LNCaP clone FGC (cell line): ENCODE data around the gene CENPC.
"Not testable (repeated sequence)": the region's sequence is repeated elsewhere in the genome, so short reads cannot be mapped to it uniquely, and the experiment has no call there.

ENCODE experiments used
- DNase-seq: peaks from one replicate; pipeline ENCODE4 v3.0.0-alpha.2; 2011; ENCODE audit warnings: low read depth
- H3K4me3 ChIP-seq: 2 replicates; pipeline ENCODE4 v1.5.1; 2011; ENCODE audit warnings: mild to moderate bottlenecking, low read depth, low read length, control low read depth
- TF ChIP-seq, protein P1 (sequence below): IDR thresholded peaks from 2 replicates; pipeline ENCODE4 v1.5.1; 2012; ENCODE audit warnings: mild to moderate bottlenecking; ENCODE audit not compliant: control insufficient read depth, insufficient read depth; ENCODE audit errors: extremely low read depth

Gene CENPC

DNA sequence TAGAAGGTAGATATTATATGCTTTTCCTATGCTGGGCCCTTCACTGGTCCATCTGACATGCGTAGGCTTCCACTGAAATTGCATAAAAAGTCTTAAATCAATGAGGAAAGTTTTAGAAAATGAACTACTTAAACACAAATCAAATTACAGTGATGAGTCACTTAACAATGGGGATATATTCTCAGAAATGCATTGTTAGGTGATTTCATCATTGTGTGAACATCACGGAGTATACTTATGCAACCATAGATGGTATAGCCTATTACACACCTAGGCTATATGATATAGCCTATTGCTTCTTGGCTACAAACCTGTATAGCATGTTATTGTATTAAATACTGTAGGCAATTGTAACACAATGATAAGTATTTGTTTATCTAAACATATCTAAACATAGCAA, 23.5 kb upstream of the CENPC start:
- TF ChIP-seq, protein P1, sequence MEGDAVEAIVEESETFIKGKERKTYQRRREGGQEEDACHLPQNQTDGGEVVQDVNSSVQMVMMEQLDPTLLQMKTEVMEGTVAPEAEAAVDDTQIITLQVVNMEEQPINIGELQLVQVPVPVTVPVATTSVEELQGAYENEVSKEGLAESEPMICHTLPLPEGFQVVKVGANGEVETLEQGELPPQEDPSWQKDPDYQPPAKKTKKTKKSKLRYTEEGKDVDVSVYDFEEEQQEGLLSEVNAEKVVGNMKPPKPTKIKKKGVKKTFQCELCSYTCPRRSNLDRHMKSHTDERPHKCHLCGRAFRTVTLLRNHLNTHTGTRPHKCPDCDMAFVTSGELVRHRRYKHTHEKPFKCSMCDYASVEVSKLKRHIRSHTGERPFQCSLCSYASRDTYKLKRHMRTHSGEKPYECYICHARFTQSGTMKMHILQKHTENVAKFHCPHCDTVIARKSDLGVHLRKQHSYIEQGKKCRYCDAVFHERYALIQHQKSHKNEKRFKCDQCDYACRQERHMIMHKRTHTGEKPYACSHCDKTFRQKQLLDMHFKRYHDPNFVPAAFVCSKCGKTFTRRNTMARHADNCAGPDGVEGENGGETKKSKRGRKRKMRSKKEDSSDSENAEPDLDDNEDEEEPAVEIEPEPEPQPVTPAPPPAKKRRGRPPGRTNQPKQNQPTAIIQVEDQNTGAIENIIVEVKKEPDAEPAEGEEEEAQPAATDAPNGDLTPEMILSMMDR: no peak
- no peak for DNase-seq

DNA sequence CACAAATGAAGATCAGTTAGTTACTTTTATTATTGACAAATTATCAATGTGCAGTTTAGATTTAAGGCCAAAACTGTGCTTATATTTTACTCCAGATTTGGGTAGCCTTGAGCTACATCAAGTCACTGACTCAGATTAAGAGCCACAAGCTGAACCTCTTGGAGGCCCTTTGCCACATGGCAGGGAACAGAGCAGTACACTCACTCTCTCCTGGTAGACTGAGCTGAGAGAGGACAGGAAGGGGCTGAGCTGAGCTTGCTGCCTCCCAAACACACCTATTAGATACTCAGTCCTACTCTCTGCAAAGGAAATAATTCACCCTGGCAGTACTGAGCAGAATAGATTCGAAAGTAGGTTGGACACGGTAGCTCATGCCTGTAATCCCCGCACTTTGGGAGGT, 21.0 kb upstream of the CENPC start:
- TF ChIP-seq, protein P1: no peak
- H3K4me3 ChIP-seq: no peak overlapping the region
- no peak for DNase-seq

More for the DNA sequence above, 23.5 kb upstream of the CENPC start:
- H3K4me3 ChIP-seq: no peak overlapping the region

DNA sequence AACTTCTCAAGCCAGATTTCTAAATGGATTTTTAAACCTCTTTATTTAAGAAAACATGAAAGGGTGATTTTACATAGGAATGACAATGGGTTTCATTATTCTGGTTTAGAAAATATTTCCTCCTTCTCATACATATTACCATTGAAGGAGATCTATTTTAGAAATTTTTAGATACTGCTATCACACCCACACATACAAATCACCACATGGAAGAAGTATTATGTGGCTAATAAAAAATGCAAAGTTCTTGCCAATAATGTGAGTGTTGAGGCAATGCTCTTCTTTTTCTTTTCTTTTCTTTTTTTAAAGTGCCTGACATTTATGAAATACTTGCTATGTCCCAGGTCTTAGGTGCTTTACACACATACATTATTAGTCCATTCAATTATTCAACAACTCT, 20.0 kb upstream of the CENPC start:
- TF ChIP-seq, protein P1: no peak
- H3K4me3 ChIP-seq: no peak overlapping the region
- DNase-seq: no peak

DNA sequence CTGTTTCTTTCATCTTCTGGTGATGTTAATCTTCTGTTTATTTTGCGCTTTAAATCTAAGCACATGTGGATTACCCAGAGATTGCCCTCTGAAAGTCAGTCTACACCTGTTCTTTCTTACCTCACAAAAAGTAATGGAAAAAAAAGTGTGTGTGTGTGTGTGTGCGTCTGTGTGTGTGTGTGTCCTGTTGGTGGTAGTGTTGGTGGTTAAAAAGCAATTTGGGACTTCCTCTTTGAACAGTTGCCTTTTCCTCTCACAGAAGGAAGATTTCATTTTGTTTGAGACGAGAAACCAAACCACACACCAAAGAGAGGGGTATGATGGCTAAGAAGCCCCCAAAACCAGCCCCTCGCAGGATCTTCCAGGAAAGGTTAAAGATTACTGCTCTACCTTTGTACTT, 13.2 kb upstream of the CENPC start, which contains the start of gene STAP1:
Gene STAP1, plus strand, starts transcription at position 235 of the 400 bp plus-strand sequence. Its CDS starts 83 bp downstream, at position 318.
- DNase-seq: no peak
- H3K4me3 ChIP-seq: no peak within 1 kb of the TSS
- TF ChIP-seq, protein P1: no peak

DNA sequence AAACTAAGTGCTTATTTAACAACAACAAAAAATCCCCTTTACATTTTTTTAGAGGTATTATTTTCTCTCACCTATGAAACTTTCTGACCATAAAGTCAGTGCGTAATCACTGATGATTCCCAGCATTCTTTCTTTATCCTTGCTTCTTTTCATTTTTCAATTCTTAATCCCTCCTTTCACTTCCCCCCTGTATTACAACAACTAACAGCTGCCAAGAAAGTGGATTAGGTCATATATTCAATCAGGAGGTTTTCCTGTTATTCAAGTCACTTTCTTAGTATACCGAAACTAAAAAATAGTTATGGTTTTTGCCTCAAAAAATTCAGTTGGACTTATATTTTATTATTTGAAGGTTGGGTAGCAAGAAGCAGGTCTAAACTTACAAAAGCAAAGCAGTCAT, 11.1 kb upstream of the CENPC start:
- DNase-seq: no peak
- no peak overlapping the region for H3K4me3 ChIP-seq
- TF ChIP-seq, protein P1: no peak

DNA sequence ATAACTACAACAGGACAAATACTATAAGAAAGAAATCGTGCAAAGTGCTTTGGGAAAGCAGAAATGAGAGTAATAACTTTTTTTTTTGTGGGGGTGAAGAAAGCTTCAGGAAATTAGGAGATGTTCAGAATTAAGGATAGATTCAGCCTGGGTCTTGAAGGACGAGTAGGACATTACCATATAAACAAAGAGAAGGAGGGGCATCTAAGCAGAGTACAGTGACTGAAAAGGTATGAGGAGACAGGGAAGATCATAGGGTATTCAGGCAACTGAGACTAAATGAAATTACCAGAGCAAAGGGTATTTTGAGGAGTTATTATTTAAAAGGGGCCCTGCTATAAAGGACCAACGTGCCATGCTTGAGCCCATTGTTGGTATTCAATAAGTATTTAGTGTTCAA, 10.1 kb upstream of the CENPC start:
- H3K4me3 ChIP-seq: no peak overlapping the region
- no peak for DNase-seq
- TF ChIP-seq, protein P1: no peak

DNA sequence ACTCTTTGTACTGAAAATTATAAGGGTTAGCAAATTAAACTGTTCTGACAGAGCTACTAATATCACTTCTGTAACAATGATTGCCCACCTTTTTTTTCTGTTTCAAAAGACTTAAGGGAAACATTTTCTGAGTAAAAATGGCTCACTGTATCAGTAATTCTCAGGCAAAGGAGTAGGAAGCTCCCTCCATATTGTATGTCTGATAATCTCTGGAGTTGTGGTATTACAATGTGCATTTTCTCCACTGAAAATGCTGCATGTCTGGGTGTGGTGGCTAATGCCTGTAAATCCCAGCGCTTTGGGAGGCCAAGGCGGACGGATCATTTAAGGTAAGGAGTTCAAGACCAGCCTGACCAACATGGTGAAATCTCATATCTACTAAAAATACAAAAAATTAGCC, 8.8 kb upstream of the CENPC start:
- DNase-seq: no peak
- TF ChIP-seq, protein P1: no peak
- no peak overlapping the region for H3K4me3 ChIP-seq

DNA sequence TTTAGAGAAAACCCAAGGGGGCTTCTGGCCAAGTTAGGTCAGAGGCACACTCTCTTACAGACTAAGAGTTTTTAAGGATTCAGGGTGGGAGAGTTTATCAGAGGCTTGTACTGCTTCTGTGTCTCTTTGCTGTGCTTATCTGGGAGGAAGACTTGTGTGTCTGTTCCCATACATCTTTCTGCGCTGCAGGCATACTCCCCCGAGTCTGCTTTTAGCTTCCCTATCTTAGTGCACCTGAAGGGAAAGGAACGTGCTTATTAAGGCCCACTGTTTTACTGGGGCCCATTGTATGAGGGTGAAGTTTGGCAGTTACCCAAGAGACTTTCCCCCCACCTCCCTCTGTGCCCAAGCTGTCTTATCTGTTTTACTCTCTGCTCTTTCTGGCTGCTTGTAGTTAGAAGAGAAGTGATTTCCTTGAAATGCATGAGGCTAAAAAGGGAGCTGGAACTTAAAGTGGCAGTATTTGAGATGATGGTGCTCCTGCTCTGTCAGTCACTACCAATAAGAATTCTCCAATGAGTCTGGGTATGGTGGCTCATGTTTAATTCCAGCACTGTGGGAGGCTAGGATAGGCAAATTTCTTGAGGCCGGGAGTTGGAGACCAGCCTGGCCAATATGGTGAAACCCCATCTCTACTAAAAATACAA, 7.0 kb upstream of the CENPC start:
- not testable (repeated sequence) for H3K4me3 ChIP-seq, DNase-seq
